Sciatic nerve (tissue), 2 donors: ENCODE results near the gene CDC73. TPM values are rescaled to one million over a fixed set of nuclear protein-coding genes. Genes with fewer than 3 reads are reported as not detected.
"Not testable (repeated sequence)": the region's sequence is repeated elsewhere in the genome, so short reads cannot be mapped to it uniquely, and the experiment has no call there.

Experiments
- ATAC-seq: fragments of 200-7000 bp; cut with Tn5 transposase; one replicate; pipeline ENCODE4 v1.9.1; 2020; ENCODE audit warnings: mild to moderate bottlenecking, moderate library complexity
- DNase-seq: peaks from one replicate; pipeline ENCODE4 v3.0.0-alpha.2; 2020; ENCODE audit warnings: low spot score
- intact Hi-C: fragments of 100-400 bp; cut with DNase I; formaldehyde crosslinking; loops from one replicate; pipeline ENCODE4 v1.14.2; 2022
- total RNA-seq: library from RNA; stranded (reverse); fragmentation: NEBNext Ultra II Directional; extraction: Animal tissue kit (Norgen Biotek cat#: 25700); gene quantifications from one replicate; pipeline ENCODE4 v1.2.1, GENCODE V29; 2021
- donor health status: DM: no; HTN: no; CAD: no.
- donor health status: DM: no; HTN: no; CAD: no.

The CDC73 gene
- total RNA-seq, 1 donor from 2014 or later: 83.1 TPM

- no peak for ATAC-seq
- DNase-seq: no peak
- intact Hi-C loops: no loop called here
Measured at GRCh38 chr1:193260896-193261295, 139.1 kb downstream of the CDC73 start.

DNA sequence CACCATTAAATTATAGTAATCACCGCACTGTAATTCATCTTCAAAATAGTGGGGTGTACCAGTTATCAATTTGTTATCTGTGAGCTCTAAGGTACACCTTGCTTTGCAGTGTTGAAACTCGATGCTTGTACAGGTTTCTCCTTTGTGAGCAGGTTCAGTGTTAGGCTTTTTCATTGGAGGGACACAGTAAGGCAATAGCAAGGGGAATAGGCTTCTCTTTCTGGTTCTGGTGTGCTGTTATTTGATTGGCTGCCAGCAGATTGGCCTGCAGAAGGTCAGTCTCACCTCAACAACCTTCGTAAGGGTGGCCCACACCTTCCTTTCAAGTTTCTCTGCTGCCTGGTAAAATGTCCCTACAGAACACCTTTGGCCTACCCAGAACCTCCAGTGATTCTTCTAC lies 140.8 kb downstream of the CDC73 start:
- DNase-seq: no peak
- intact Hi-C loops: no loop called here
- ATAC-seq: no peak

DNA sequence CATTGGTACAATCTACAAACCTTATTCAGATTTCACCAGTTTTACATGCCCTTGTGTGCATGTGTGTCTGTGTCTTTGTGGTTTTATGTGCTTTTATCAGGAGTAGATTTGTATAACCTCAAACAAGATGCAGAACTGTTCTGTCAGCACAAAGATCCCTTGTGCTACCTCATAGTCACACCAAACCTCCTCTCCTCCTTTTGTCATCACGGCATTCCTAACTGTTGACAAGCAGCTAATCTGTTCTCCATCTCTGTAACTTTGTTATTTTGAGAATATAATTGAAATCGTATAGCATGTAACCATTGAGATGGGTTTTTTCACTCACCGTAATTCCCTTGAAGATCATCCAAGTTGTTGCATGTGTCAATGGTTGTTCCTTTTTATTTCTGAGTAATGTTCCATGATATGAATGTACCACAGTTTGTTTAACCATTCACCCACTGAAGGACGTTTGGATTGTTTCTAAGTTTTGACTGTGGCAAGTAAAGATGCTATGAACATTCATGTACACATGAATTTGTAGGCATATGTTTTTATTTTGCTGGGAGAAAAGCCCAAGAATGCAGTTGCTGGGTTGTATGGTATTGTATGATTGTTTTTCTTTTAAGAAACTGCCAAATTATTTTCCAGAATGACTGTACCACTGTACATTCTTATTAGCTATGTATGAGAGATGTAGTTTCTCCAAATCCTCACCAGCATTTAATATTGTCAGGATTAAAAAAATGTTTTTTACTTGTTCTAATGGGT lies 142.7 kb downstream of the CDC73 start:
- intact Hi-C loops: no loop called here
- ATAC-seq (no peak), DNase-seq (no peak)

DNA sequence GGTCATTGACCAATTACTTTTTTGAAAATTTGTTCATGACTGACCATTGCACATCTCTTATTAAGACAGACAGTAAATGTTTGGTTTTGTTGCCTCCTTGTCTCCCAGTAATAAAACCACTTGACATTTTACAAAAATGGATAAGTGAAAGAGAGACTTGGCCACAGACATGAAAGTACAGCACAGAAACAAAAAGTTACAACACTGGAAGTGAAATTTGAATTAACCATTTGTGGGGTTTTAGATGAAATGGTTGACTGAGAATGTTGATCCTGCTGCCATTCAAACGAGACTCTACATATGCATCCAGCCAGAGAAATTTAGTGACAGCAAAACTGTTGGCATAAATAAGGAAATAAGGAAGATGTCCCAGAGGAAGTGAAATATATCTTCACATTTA lies 143.9 kb downstream of the CDC73 start:
- intact Hi-C loops: no loop called here
- DNase-seq (no peak), ATAC-seq (no peak)

GRCh38 chr1:193266794-193267193 lies 145.0 kb downstream of the CDC73 start:
- ATAC-seq, intact Hi-C loops: not testable (repeated sequence)

DNA sequence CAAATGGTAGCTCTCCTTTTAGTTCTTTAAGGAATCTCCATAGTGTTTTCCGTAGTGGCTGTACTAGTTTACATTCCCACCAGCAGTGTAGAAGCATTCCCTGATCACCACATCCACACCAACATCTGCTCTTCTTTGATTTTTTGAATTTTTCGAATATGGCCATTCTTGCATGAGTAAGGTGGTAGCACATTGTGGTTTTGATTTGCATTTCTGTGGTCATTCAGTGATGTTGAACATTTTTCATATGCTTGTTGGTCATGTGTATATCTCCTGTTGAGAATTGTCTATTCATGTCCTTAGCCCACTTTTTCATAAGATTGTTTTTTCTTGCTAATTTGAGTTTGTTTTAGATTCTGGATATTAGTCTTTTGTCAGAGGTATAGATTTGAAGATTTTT lies 149.2 kb downstream of the CDC73 start:
- no peak for ATAC-seq
- intact Hi-C loops: no loop called here

More at GRCh38 chr1:193266794-193267193, 145.0 kb downstream of the CDC73 start:
- DNase-seq: not testable (repeated sequence)

GRCh38 chr1:193275773-193276172 lies 153.9 kb downstream of the CDC73 start:
- intact Hi-C loops: no loop called here
- DNase-seq (no peak), ATAC-seq (no peak)

More for the DNA sequence above, 149.2 kb downstream of the CDC73 start:
- no peak for DNase-seq

- intact Hi-C loops: no loop called here
- ATAC-seq (no peak), DNase-seq (no peak)
Measured at GRCh38 chr1:193278968-193279367, 157.1 kb downstream of the CDC73 start.

DNA sequence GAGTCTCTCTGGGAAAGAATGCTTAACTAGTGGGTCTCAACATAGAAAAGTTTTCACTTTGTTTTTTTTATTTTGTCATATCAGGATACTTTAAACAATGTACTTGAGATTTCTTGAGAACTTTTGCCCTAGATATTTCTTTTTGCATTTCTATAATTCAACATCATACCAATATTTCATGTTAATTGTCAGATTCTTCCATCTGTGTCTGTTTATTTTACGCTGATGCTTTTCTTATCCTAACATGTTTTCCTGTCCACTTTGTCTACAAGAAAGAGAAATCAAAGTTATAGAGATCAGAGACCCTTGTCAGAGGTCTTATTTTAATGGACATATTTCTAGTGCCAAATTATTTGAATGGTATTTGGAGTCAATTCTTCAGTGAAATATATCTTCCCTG lies 160.1 kb downstream of the CDC73 start:
- no peak for ATAC-seq
- intact Hi-C loops: no loop called here

GRCh38 chr1:193283016-193283415 lies 161.2 kb downstream of the CDC73 start:
- intact Hi-C loops: no loop called here
- ATAC-seq (no peak), DNase-seq (no peak)

More for the DNA sequence above, 160.1 kb downstream of the CDC73 start:
- DNase-seq: no peak

DNA sequence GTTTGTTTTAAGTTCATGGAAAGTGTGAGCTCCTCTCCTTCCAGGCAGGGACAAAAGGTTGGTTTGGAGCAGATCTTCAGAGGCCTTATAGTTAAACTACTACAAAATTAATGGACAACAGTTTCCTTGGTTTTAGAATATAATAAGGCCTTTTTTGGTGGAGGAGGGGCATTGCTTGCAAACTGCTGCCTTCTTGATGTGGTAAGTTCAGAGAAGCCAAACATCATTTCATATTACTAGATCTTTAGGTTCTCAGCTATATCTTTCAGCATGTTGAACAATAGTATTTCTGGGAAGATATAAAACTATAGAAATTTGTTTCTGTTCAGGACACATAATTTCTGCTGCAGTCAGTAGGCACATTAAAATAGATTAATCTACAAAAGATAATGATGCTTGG lies 162.4 kb downstream of the CDC73 start:
- ATAC-seq (no peak), DNase-seq (no peak)
- intact Hi-C loops: no loop called here

GRCh38 chr1:193285641-193286040 lies 163.8 kb downstream of the CDC73 start:
- no peak for ATAC-seq
- intact Hi-C loops: no loop called here
- DNase-seq: no peak

DNA sequence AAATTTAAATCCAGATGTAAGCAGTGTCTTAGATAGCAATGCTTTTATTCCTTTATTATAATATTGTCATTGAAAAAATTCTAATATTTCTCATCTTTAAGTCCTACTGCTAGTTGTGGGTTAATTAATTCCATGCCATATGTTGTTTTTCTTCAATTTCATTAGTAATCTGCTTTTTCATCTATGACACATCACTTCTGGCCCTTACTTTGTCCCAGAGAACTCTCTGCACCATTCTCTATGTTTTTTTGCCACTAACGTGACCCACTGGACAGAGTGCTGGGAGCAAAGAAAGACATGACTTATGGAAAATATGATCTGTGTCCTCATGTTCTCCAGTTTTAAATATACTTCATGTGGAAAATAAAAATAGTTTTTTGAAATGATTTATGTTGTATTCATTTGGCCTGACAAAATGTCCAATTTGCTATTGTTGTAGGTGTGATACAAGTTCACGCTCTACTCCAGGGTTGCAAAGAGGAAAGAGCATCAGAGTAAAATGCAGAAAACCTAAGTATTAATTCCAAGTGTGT lies 166.8 kb downstream of the CDC73 start:
- ATAC-seq, intact Hi-C loops, DNase-seq: not testable (repeated sequence)

DNA sequence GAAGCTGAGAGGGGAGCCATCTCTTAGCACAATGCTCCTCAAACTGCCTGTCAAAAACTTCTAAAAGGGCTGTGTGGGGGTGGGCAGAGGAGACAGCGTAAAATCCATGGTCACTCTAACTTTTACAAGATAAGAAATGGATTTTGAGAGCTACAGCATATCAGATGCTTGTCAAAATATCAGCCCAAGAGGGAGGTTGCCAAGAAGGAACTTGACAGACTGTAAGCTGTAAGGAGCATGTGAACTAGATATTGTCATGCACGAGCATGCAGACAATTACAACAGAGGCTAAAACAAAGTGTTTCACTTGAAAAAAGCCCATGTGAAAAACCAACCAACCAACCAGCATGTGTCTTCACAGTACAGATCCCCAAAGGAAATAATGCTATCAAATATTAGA lies 171.9 kb downstream of the CDC73 start:
- ATAC-seq: no peak
- DNase-seq: no peak
- intact Hi-C loops: no loop called here

DNA sequence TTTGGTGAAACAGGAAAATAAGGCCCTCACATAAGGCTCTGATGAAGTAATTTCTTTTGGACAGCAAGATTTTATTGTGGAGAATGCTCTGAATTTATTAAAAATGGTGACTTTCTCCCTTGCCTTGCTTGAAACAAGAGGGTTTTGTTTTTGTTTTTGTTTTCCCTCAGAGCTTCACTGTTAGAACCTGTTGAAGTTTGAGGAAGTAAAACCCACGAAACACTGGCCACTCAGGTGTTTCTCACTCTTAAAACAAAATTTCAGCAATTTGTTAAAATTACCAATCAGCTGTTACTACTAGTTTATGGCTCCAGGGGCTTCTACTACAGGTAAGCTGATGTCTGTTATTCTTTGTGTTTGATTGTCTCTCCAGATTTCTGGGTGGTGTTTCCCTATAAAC lies 177.2 kb downstream of the CDC73 start:
- ATAC-seq (no peak), DNase-seq (no peak)
- intact Hi-C loops: no loop called here

GRCh38 chr1:193301746-193302145 lies 179.9 kb downstream of the CDC73 start:
- intact Hi-C loops: no loop called here
- DNase-seq (no peak), ATAC-seq (no peak)

DNA sequence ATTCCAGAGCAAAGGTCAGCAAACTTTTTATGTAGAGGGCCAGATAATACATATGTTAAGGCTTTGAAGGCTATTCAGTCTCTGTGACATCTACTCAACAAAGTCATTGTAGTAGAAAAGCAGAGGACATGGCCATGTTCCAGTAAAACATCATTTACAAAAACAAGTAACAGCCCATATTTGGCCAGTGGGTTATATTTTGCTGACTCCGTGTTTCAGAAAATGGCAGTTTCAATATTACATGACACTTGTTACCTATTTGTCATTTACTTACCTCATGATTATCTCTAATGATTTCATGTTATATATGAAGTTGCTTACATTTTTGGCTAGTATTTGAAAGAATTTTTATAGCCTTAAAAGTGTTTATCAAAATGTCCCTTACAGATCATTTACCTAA lies 182.0 kb downstream of the CDC73 start:
- ATAC-seq: no peak
- intact Hi-C loops: no loop called here
- no peak for DNase-seq
